DOHH2 (cell line): ENCODE data around the gene NYAP2.

Source experiments
- H3F3A ChIP-seq: fragments of 200-600 bp; sonication (generic), shearing (Covaris generic); 2 replicates; pipeline ENCODE4 v1.6.0; 2016; ENCODE audit warnings: antibody characterized with exemption, mild to moderate bottlenecking; ENCODE audit not compliant: control insufficient read depth, insufficient read depth
- H3K27ac ChIP-seq: fragments of 200-600 bp; sonication (generic); 2 replicates; pipeline ENCODE4 v1.5.1; 2014; ENCODE audit warnings: low read depth, mild to moderate bottlenecking, low read length, moderate library complexity
- H3K27me3 ChIP-seq: fragments of 200-600 bp; sonication (generic); 2 replicates; pipeline ENCODE4 v1.6.1; 2014; ENCODE audit warnings: mild to moderate bottlenecking, low read length, mixed read lengths; ENCODE audit not compliant: control insufficient read depth
- H3K36me3 ChIP-seq: fragments of 200-600 bp; sonication (generic); 2 replicates; pipeline ENCODE4 v1.6.1; 2014; ENCODE audit warnings: mild to moderate bottlenecking, low read length, moderate library complexity, mixed read lengths; ENCODE audit not compliant: control insufficient read depth
- H3K4me1 ChIP-seq: fragments of 200-600 bp; sonication (generic); 2 replicates; pipeline ENCODE4 v1.6.1; 2014; ENCODE audit warnings: mild to moderate bottlenecking, low read length, mixed read lengths; ENCODE audit not compliant: control insufficient read depth
- H3K4me2 ChIP-seq: fragments of 200-600 bp; sonication (generic); 2 replicates; pipeline ENCODE4 v1.6.0; 2014; ENCODE audit warnings: mild to moderate bottlenecking, low read length, moderate library complexity
- H3K4me3 ChIP-seq: fragments of 200-600 bp; sonication (generic); 2 replicates; pipeline ENCODE4 v1.5.1; 2014; ENCODE audit warnings: mild to moderate bottlenecking, low read length, mixed read lengths
- H3K79me2 ChIP-seq: fragments of 200-600 bp; sonication (generic); 2 replicates; pipeline ENCODE4 v1.6.1; 2014; ENCODE audit warnings: mild to moderate bottlenecking, low read length, mixed read lengths; ENCODE audit not compliant: control insufficient read depth
- H3K9me2 ChIP-seq: fragments of 200-600 bp; sonication (generic); replicated peaks from 2 replicates; pipeline ENCODE4 v1.6.1; 2014; ENCODE audit warnings: mild to moderate bottlenecking, low read length, mixed read lengths; ENCODE audit not compliant: control insufficient read depth
- H3K9me3 ChIP-seq: fragments of 200-600 bp; sonication (generic); 2 replicates; pipeline ENCODE4 v1.6.1; 2014; ENCODE audit warnings: antibody characterized with exemption, low read length, mixed read lengths; ENCODE audit not compliant: control insufficient read depth, insufficient read depth
- H4K20me1 ChIP-seq: fragments of 200-600 bp; sonication (generic); 2 replicates; pipeline ENCODE4 v1.6.0; 2014; ENCODE audit warnings: low read depth, mild to moderate bottlenecking, antibody characterized with exemption, low read length, moderate library complexity; ENCODE audit not compliant: control insufficient read depth, insufficient read depth
- CTCF ChIP-seq: fragments of 200-600 bp; sonication (generic); IDR thresholded peaks from one replicate; pipeline ENCODE4 v1.5.1; 2014; ENCODE audit warnings: antibody characterized with exemption, mild to moderate bottlenecking, low read depth, low read length; ENCODE audit not compliant: poor library complexity, severe bottlenecking
- EZH2phosphoT487 ChIP-seq: fragments of 200-600 bp; sonication (generic); IDR thresholded peaks from 2 replicates; pipeline ENCODE4 v1.6.1; 2017; ENCODE audit warnings: borderline replicate concordance, mild to moderate bottlenecking, antibody characterized with exemption, low read length, moderate library complexity, mixed read lengths

NYAP2 gene

GRCh38 chr2:225471482-225471881 is 72.0 kb downstream of the NYAP2 start:
- TF ChIP-seq CTCF (no peak), EZH2phosphoT487 (no peak)
- Histone ChIP-seq H3F3A (no peaks in the 10 kb centered on the region), H3K4me3 (no peak overlapping the region)

GRCh38 chr2:225472161-225472560 is 72.7 kb downstream of the NYAP2 start:
- Histone ChIP-seq H3K4me1 (no peaks in the 10 kb centered on the region), H3K9me2 (no peaks in the 10 kb centered on the region), H3K27me3 (no peaks in the 10 kb centered on the region), H3K79me2 (no peaks in the 10 kb centered on the region), H3K27ac (no peak overlapping the region), H3K4me3 (no peak overlapping the region), H3F3A (no peaks in the 10 kb centered on the region), H3K4me2 (no peak overlapping the region), H4K20me1 (no peaks in the 10 kb centered on the region), H3K9me3 (no peaks in the 10 kb centered on the region), H3K36me3 (no peaks in the 10 kb centered on the region)
- TF ChIP-seq CTCF: no peak
- TF ChIP-seq EZH2phosphoT487: no peak

More at GRCh38 chr2:225471482-225471881, 72.0 kb downstream of the NYAP2 start:
- Histone ChIP-seq H3K4me1 (no peaks in the 10 kb centered on the region), H3K27ac (no peak overlapping the region), H3K79me2 (no peaks in the 10 kb centered on the region), H4K20me1 (no peaks in the 10 kb centered on the region), H3K9me3 (no peaks in the 10 kb centered on the region), H3K27me3 (no peaks in the 10 kb centered on the region), H3K4me2 (no peak overlapping the region), H3K36me3 (no peaks in the 10 kb centered on the region), H3K9me2 (no peaks in the 10 kb centered on the region)

- Histone ChIP-seq H3K4me3 (no peak overlapping the region), H4K20me1 (no peaks in the 10 kb centered on the region), H3K4me1 (no peaks in the 10 kb centered on the region), H3K79me2 (no peaks in the 10 kb centered on the region), H3K36me3 (no peaks in the 10 kb centered on the region), H3F3A (no peaks in the 10 kb centered on the region), H3K4me2 (no peak overlapping the region), H3K9me2 (no peaks in the 10 kb centered on the region), H3K27ac (no peak overlapping the region), H3K27me3 (no peaks in the 10 kb centered on the region), H3K9me3 (no peaks in the 10 kb centered on the region)
- no peak for TF ChIP-seq CTCF
- TF ChIP-seq EZH2phosphoT487: no peak
These were observed 79.9 kb downstream of the NYAP2 start for GRCh38 chr2:225479386-225479785.

GRCh38 chr2:225484751-225485150 is 85.2 kb downstream of the NYAP2 start:
- no peak overlapping the region for H3K4me2 ChIP-seq
- H3K27ac ChIP-seq: no peak overlapping the region
- no peaks in the 10 kb centered on the region for H3K9me3 ChIP-seq
- TF ChIP-seq CTCF (no peak), EZH2phosphoT487 (no peak)
- no peaks in the 10 kb centered on the region for H3K4me1 ChIP-seq
- H3F3A ChIP-seq: no peaks in the 10 kb centered on the region
- no peaks in the 10 kb centered on the region for H3K9me2 ChIP-seq
- no peak overlapping the region for H3K4me3 ChIP-seq
- H3K27me3 ChIP-seq: no peaks in the 10 kb centered on the region
- H3K79me2 ChIP-seq: no peaks in the 10 kb centered on the region
- no peaks in the 10 kb centered on the region for H3K36me3 ChIP-seq
- H4K20me1 ChIP-seq: no peaks in the 10 kb centered on the region
